ENCODE data around the gene AIDA.
A peak's percentile ranks its signal among the peaks of the same experiment; 100 is the strongest.
"Not testable (repeated sequence)": the region's sequence is repeated elsewhere in the genome, so short reads cannot be mapped to it uniquely, and the experiment has no call there.

AIDA gene, protein sequence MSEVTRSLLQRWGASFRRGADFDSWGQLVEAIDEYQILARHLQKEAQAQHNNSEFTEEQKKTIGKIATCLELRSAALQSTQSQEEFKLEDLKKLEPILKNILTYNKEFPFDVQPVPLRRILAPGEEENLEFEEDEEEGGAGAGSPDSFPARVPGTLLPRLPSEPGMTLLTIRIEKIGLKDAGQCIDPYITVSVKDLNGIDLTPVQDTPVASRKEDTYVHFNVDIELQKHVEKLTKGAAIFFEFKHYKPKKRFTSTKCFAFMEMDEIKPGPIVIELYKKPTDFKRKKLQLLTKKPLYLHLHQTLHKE

DNA sequence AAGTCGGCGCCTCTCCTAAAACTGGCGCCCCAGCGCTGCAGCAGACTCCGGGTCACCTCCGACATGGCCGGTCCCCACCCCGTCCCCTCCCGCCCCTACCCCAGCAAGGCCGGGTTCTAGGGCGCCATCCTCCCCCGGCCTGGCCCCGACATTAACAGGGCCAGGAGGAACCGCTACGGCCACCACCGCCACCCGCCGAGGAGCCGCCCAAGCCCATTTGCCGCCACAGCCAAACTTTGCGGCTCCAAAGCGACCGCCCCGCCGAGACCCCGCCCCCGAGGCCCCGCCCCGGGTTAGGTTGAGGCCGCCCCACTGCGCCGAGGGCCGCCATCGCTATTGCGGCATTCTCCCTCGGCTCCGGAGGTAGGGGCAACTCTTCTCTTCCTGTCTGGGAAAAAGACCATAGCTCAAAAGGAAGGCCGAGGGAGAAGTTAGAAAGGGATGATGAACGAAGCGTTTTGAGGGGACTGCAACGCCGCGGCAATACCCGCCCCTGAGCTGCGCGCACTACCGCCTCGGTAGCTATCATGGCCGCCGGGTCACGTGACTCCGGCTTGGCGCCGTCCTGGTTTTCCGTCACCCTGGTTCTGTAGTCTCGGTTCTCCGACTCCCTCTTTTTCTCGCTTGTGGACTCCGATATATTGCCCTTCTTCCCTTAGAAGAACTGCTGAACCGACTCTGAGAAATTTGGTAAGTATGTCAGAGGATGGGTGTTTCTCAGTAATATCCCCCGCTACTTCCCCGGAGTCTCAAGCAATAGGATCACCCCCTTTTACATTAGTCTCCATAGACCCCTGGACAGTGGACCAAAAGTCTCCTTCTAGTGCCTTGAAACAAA lies at the start of gene AIDA, which contains the start of gene BROX:
TSS of gene AIDA (minus strand) at position 239 of the 838 bp plus-strand sequence. CDS start at position 65, 174 bp downstream.
TSS of gene BROX (plus strand) at position 312 of the 838 bp plus-strand sequence. CDS start 3,136 bp downstream, outside the sequence.
- DNase-seq (ENCODE audit: low spot score), result peak; percentile 97

DNA sequence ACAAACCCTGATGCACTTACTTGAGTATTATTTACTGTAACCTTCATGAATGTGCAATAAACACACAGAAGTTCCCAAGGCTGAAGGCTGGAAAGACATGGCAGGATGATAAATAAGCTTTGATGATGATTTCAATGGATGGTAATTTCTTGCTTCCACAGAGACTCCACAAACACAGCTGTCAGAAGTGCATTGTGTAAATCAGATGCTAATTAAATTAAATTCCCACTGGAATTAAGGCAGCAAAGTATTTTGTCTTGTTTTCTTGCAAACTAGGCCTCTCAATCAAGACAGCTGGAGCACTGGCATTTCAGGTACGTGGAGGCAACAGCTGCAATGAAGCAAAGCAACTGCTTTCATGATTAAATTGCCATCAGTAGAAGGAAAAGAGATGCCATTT lies 48.8 kb upstream of the AIDA start:
- no peak for DNase-seq (ENCODE audit: low spot score)

DNA sequence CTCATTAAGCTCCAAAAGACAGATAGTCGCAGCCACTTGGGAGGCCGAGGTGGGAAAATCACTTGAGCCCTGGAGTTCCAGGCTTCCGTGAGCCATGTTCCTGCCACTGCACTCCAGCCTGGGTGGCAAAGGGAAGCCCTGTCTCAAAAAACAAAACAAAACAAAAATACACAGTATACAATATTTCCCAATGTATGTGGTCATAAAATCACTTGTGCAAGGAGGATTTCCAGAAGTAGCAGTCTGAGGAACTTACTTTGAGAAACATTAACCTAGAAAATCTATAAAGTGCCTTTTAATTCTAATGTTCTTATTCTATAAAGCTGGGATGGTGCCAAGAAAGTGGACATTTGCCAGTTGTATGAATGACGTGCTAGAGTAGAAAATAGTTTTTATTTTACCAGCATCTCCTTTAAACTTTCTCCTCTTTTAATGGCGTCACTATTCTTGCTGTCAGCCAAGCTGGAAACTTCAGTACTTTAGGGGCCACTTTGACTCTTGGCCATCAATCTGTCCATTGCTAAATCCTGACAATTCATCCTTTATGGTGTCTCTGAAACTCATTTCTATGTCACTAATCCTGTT lies 47.3 kb upstream of the AIDA start:
- no peak for DNase-seq (ENCODE audit: low spot score)

DNA sequence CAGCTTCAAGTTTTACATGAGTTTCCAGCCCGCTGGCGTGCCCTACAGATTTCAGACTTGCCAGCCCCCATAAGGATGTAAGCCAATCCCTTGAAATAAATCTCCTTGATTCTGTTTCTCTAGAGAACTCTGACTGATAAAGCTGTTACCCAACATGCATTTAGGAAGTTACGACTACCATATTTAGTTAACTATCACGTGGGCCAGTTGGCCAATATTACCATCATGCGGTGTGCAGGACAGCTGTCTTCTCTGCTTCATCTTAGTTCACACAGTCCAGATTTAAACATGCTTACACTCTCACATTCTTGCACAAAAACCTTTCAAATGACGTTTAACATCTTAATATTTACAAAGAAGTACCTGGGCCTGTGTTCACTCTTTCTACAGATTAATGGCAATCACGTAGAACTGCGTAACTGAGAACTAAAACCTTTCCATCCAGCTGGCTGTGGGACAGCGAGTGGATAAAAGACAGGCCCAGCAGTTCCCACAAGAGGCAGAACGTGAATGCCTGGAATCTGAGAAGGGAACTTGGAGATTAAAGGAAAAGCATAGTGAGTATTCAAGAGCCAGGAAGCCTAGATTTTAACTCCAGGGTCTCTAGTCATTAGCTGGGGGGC lies 45.5 kb upstream of the AIDA start:
- DNase-seq (ENCODE audit: low spot score), result no peak

DNA sequence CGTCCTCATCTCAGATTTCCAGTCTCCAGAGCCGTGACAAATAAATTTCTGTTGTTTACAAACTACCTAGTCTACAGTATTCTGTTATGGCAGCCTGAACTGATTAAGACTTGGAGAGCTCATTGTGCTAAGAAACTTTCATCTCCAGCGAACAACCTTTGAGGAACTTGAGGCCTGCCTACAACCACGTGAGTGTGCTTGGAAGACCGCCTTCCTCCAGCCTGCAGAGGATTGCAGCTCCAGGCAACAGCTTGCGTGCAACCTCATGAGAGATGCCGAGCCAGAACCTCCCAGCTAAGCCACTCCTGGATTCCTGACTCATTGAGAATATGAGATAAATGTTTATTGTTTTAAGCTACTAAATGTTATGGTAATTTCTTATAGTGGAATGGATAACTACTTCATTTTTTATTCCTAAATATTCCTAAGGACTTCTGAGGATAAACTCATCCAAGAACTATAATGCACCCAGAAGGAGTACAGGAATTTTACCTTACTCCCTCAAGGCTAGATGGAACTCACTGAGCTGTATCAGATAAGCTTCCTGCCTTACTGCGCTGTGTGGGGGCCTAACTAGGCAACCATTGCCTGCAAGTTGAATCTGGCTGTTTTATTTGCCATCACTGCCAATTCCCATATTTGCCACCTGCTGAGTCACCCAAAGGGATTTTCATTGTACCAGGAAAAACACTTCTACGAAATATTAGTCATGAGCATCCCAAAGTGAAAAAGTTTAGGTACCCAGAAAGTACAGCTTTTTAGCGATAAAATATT lies 42.3 kb upstream of the AIDA start:
- peak; percentile 72 for DNase-seq (ENCODE audit: low spot score)

DNA sequence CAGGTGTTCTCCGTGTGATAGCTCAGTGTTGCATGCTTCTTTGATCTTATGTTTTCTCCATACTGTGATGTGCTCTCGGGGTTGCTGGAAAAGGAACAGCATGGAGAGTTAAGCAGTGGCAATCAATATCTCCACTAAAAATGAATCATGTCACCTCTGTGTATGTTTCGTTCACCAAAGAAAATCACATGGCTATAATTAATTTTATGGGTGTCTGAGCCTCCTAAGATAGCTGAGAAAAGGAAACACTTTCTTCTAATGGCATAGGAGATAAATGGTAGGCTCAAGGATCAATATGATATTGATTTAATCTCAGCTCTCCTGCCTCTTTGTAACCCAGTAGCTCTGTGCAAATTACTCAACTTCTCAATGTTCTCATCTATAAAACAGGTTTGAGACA lies 39.0 kb upstream of the AIDA start:
- DNase-seq (ENCODE audit: low spot score), result no peak

DNA sequence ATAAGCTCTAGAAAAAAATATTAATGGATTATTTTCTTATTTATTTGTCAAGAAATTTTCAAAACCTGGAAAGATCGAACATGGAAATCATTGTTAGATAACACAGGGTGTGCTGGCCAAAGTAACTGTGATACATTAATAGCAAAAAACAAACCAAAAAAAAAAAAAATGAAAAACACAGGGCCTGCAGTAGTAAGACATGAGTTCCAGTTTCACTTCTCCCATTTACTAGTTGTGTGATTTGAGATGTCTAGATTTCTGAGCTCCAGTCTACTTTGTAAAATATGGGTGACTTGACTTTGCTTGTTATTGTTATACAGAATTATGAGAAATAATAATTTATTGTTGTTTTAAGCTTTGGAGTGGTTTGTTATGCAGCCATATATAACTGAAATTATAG lies 38.4 kb upstream of the AIDA start:
- DNase-seq (ENCODE audit: low spot score), result no peak

DNA sequence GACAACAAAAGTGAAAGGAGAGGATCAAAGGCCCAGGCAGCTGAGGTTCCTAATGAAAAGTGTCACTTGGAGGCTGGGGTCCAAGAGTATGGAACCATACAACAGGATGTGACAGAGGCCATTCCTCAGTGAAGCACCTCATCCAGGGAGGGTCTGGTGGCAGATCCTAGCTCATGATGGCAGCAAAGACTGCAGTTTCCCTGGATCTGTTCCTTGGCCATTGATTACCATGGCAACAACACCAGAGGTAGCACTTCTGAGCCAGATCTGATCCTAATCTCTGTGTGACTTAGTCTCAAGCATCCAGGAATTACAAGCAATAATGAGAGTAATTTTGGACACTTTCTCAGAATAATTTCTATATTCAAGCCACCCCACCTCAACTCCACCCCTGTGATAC lies 37.6 kb upstream of the AIDA start:
- DNase-seq (ENCODE audit: low spot score), result no peak

DNA sequence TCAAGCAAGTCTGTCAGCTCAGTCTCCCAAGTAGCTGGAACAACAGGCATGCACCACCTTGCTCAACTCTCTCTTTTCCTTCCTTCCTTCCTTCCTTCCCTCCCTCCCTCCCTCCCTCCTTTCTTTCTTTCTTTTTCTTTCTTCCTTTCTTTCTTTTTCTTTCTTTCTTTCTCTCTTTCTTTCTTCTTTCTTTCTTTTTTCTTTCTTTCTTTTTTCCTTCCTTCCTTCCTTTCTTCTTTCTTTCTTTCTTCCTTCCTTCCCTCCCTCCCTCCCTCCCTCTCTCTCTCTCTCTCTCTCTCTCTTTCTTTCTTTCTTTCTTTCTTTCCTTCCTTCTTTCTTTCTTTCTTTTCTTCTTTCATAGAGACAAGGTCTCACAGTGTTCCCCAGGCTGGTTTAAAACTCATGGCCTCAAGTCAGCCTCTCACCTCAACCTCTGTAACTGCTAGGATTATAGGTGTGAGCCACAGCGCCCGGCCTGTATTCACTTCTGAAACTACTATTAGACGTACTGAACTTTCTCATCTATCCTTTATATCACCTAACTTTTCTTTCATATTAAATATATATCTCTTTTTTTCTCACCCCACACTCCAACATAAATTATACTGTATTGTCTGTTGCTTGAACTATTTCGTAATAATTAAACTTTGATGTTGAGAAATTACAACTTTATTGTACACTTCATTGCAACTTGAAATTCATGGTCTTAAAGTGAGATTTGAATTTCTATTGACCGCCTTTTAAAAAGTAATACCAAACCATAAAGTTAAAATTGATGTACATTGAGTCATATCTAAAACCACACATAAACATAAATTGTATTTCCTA lies 29.6 kb upstream of the AIDA start:
- DNase-seq (ENCODE audit: low spot score), result not testable (repeated sequence)

DNA sequence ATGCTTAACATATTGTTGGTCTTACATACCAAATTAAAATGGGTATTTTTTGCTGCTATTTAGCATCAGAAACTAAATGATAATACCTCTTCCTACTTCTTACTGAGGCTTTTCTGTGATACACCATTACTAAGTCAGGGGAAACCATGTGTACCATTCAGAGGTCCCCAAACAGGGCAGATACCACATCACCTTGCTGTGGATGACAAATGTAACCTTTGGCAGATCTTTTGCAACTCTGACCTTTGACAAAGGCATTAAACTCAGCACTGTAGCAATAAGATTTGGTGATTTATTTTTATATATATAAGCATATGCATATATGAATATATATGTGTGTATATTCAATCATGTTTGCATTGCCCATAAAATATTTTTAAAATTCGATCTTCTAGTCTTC lies 27.6 kb upstream of the AIDA start:
- no peak for DNase-seq (ENCODE audit: low spot score)

DNA sequence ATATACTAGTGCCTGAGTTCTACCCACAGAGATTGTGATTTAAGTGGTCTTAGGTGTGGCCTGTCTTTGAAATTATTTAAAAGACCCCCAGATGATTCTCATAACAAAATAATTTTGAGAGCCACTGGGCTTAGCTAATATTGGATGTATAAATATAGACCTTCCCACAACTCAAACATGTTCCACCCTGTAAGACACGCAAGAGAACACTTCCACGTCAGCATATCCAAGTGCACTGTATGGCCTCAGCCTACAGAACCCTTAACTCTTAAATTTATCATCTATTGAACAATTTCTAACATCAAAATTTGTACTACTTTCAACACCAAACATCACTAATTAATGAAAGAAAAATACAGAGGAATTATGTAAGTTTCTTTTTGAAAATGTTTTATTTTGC lies 27.2 kb upstream of the AIDA start:
- DNase-seq (ENCODE audit: low spot score), result no peak

DNA sequence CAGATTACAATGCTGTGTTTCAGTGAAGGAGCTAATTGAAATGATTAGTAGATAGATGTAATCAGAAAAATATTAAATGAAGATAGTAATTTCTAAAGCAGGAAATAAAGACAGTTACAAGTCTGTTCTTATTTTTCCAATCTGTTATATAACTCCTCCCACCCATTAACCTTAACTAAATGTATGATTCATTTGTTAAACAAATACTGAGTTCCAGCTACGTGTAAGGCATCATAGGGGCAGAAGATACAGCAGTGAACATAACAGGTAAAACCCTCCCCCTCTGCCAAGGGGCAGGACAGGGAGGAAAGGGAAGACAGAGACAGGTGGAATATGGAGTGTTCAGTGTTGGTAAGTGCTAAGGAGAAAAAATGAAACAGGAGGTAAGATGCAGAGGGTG lies 24.7 kb upstream of the AIDA start, which contains the start of gene FAM177B:
TSS of gene FAM177B (plus strand) at position 231 of the 400 bp plus-strand sequence. CDS start 9,344 bp downstream, outside the sequence.
- DNase-seq (ENCODE audit: low spot score), result no peak

DNA sequence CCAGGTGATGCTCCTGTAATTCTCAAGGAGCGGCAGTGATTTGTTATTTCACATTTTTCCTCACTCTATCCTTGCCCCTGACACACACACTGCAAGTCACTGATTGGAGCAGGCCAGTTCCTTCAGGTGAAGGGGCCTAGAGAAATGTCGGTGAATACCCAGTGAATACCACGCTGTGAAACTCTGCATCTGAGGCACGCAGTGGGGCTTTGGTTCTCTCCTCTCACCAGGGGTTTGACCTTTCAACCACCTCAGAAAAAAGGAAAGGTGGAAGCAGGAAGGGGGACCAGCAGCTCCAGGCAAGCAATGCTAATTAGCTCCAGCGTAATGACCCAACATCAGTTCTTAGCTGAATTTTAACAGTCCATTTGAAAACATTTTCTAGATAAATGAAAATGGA lies 24.2 kb upstream of the AIDA start:
- DNase-seq (ENCODE audit: low spot score), result no peak

DNA sequence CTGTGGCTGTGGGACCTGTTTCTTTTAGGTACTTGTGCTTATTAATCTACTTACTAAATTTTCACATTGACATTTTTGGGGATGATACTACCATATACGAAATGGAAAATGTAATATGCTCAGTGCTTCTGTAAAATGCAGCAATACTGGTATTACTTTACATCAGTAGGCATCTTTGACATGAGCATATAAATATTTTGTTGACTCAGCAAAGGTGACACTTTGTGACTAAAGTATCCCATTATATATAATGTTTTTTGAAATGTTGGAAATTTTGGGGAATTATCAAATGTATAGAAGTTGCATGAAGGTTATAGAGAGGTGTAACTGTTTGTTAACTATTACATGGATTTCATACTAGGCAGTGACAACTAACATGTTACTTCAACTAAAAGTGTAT lies 22.4 kb upstream of the AIDA start:
- no peak for DNase-seq (ENCODE audit: low spot score)

DNA sequence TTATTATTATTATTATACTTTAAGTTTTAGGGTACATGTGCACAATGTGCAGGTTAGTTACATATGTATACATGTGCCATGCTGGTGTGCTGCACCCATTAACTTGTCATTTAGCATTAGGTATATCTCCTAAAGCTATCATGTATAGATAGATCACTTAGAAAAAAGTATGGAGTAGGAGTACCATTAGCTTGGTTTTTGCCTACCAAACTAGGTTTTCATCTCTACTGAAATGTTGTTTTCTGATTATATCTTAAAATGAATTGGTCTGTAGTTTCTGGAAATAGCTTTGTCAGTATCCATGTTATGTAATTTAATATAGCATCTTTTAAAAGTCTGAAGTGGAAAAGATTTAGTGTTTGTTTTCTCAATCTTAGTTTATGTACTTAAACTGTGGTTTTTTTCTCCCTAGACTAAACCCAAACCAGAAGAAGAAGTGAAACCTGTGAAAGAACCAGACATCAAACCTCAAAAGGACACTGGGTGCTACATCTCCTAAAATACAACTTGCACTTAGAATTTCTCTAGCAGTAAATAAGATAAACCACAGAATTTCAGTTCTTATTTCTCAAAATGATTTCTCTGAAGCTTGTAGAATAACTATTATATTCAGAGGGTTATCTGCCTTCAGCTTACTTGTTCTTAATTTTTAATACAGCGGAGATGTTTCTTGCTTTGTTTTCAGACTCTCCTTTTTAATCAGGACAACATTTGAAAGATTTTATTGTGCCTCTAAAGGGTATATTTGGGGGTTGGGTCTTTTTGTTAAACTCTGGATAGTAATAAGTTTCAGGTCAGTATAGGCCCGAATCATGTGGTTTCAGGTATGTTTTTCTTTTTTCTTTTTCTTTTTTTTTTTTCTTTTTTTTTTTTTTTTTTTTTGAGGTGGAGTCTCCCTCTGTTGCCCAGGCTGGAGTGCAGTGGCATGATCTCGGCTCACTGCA lies 20.2 kb upstream of the AIDA start:
- DNase-seq (ENCODE audit: low spot score), result no peak

DNA sequence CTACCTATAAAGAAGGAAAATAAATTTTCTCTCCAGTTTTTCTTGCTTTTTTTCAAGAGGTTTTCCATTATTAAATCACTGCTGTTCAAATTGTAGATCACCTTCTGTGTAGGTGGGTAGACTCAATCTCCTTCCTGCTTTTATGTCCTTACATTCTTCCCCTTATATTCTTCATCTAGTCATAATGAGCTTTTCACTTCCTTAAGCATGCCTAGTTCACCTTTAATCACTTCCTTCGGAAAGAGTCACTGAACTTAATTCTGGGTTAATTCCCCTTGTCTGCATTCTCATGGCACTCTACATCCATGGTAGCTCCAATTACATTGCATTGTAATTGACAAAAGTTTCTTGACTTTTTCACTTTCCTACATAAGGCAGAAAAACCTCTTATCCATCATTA lies 18.6 kb upstream of the AIDA start:
- DNase-seq (ENCODE audit: low spot score), result no peak

DNA sequence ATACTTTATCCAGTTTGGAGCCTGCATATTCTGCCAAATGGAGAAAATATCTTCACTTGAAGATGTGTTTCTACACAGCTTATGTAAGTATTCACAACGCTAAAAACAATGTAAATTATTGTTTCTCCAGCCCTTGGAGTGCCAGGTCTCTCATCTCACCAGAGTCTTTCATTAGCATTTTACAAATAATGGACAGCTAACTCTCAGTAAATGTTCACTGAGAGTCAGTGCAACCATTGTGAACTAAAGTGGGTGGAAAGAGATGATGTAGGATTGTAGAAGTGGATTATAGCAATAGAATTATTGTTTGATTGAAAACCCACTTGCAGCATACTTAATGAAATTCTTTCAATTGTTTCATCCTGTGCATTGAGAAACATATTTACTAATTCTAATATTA lies 16.5 kb upstream of the AIDA start:
- no peak for DNase-seq (ENCODE audit: low spot score)

DNA sequence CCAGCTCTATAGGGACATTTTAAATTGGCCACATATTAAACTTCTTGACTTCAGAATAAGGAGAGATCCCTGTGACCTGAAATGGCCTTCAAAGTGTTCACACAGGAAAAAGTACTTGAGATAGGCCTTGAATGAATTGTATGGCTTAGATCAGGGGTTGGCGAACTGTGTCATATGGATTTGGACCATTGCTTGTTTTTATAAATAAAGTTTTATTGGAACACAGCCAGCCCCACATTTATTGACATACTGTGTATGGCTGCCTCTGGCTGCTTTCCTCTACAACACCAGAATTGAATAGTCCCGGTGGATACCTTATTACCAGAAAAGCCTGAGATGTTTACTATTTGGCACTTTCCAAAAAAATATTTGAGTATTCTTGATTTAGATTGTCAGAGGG lies 4.1 kb upstream of the AIDA start:
- no peak for DNase-seq (ENCODE audit: low spot score)

All from left forelimb (tissue), 1 donor.